H1 (cell line): ENCODE measurements around the gene DEGS2. TPM values are rescaled to one million over a fixed set of nuclear protein-coding genes. Genes with fewer than 3 reads are reported as not detected.

Experiments
- CTCF ChIA-PET: fragments of 300-600 bp; sonication (Branson Sonifier 250); formaldehyde crosslinking; loops from one replicate; lab custom pipeline; 2021; ENCODE audit not compliant: partially characterized antibody; lab: Charles Lee
- POLR2A ChIA-PET: fragments of 300-600 bp; sonication (Branson Sonifier 250); formaldehyde crosslinking; loops from one replicate; lab custom pipeline; 2021; ENCODE audit warnings: inconsistent platforms; ENCODE audit not compliant: partially characterized antibody; lab: Charles Lee
- DNase-seq, 2 experiments: peaks; one replicate each; pipeline versions ENCODE4 v3.0.0 to v3.0.0-alpha.2; 2010 to 2022; ENCODE audit warnings: low spot score in 2 of 2, low read depth in 1 of 2, mixed read lengths in 1 of 2
- FAIRE-seq: peaks from 2 replicates; lab custom pipeline; 2011; peaks lifted over from hg19 to GRCh38; lab: Jason Lieb, UNC
- H2AFZ ChIP-seq: 2 replicates; pipeline ENCODE4 v1.8.1; 2012; ENCODE audit warnings: low read length, inconsistent platforms
- H2AK5ac ChIP-seq: 2 replicates; pipeline ENCODE4 v1.6.1; 2013; ENCODE audit warnings: low read depth, low read length
- H2BK120ac ChIP-seq: replicated peaks from 2 replicates; pipeline ENCODE3; 2013; ENCODE audit warnings: low read depth, low read length, inconsistent platforms
- H2BK12ac ChIP-seq: 2 replicates; pipeline ENCODE4 v1.6.1; 2013; ENCODE audit warnings: low read depth, low read length
- H2BK15ac ChIP-seq: 2 replicates; pipeline ENCODE4 v1.6.1; 2013; ENCODE audit warnings: low read length
- H2BK20ac ChIP-seq: 2 replicates; pipeline ENCODE4 v1.6.1; 2013; ENCODE audit warnings: low read length
- H2BK5ac ChIP-seq: 2 replicates; pipeline ENCODE4 v1.6.1; 2013; ENCODE audit warnings: low read depth, low read length
- H3K14ac ChIP-seq: 2 replicates; pipeline ENCODE4 v1.6.1; 2013; ENCODE audit warnings: inconsistent platforms; ENCODE audit not compliant: insufficient read length
- H3K18ac ChIP-seq: 2 replicates; pipeline ENCODE4 v1.6.1; 2013; ENCODE audit warnings: low read length; ENCODE audit errors: extremely low read depth
- H3K23ac ChIP-seq: 2 replicates; pipeline ENCODE4 v1.6.1; 2013; ENCODE audit warnings: inconsistent platforms; ENCODE audit not compliant: insufficient read length
- H3K23me2 ChIP-seq: 2 replicates; pipeline ENCODE4 v1.6.1; 2013; ENCODE audit warnings: low read depth, low read length
- H3K27ac ChIP-seq: 2 replicates; pipeline ENCODE4 v1.6.1; 2011; ENCODE audit warnings: low read depth, low read length, inconsistent platforms
- H3K27me3 ChIP-seq, 4 experiments: replicated peaks in 1 of 4; 1 replicate in 1 of 4; 2 replicates in 3 of 4; pipeline versions ENCODE4 v1.6.1 to v1.8.1; 2011 to 2013; ENCODE audit warnings: low read length in 3 of 4, mild to moderate bottlenecking in 3 of 4, inconsistent platforms in 2 of 4, mixed read lengths in 2 of 4, moderate library complexity in 1 of 4; ENCODE audit not compliant: control insufficient read depth in 3 of 4, insufficient read depth in 3 of 4; ENCODE audit errors: extremely low read depth in 1 of 4
- H3K36me3 ChIP-seq, 4 experiments: 2 replicates each; pipeline versions ENCODE4 v1.6.1 to v1.8.1; 2011 to 2013; ENCODE audit warnings: mild to moderate bottlenecking in 4 of 4, low read length in 3 of 4, moderate library complexity in 2 of 4, control low read depth in 1 of 4, inconsistent platforms in 1 of 4; ENCODE audit not compliant: insufficient read depth in 4 of 4, control insufficient read depth in 2 of 4
- H3K4ac ChIP-seq: replicated peaks from 2 replicates; pipeline ENCODE3; 2013; ENCODE audit warnings: low read length, low read depth, mixed read lengths, inconsistent platforms; ENCODE audit not compliant: insufficient read length
- H3K4me1 ChIP-seq, 4 experiments: replicated peaks in 1 of 4; 1 replicate in 1 of 4; 2 replicates in 3 of 4; pipeline versions ENCODE4 v1.6.1 to v1.8.1; 2011 to 2013; ENCODE audit warnings: low read length in 3 of 4, inconsistent platforms in 2 of 4, mixed read lengths in 1 of 4; ENCODE audit not compliant: insufficient read depth in 4 of 4, control insufficient read depth in 3 of 4
- H3K4me2 ChIP-seq, 2 experiments: 2 replicates each; pipeline versions ENCODE4 v1.6.1 to v1.8.1; 2011 to 2013; ENCODE audit warnings: low read depth in 2 of 2, low read length in 2 of 2, control low read depth in 1 of 2, inconsistent platforms in 1 of 2, mild to moderate bottlenecking in 1 of 2; ENCODE audit not compliant: insufficient read depth in 1 of 2
- H3K4me3 ChIP-seq, 4 experiments: fragments of 200-600, 300-600 bp in 1 of 4; sonication (generic), shearing (Covaris generic), sonication (Bioruptor Twin) in 1 of 4; 2 replicates each; pipeline versions ENCODE4 v1.5.1 to v1.8.1; 2011 to 2016; ENCODE audit warnings: low read length in 4 of 4, low read depth in 3 of 4, control low read depth in 2 of 4, inconsistent platforms in 2 of 4, mild to moderate bottlenecking in 2 of 4, mixed read lengths in 1 of 4, moderate library complexity in 1 of 4; ENCODE audit not compliant: insufficient read depth in 2 of 4; ENCODE audit errors: extremely low read depth in 1 of 4
- H3K56ac ChIP-seq: replicated peaks from 2 replicates; pipeline ENCODE3; 2013; ENCODE audit warnings: low read depth, mild to moderate bottlenecking, mixed read lengths, low read length, inconsistent platforms; ENCODE audit not compliant: insufficient read length
- H3K79me1 ChIP-seq: 2 replicates; pipeline ENCODE4 v1.6.1; 2013; ENCODE audit warnings: low read depth, low read length, control low read depth
- H3K79me2 ChIP-seq, 2 experiments: 2 replicates each; pipeline versions ENCODE4 v1.6.1 to v1.8.1; 2012 to 2013; ENCODE audit warnings: low read length in 2 of 2, mild to moderate bottlenecking in 2 of 2, inconsistent platforms in 1 of 2; ENCODE audit not compliant: insufficient read depth in 2 of 2, control insufficient read depth in 1 of 2
- H3K9ac ChIP-seq, 4 experiments: replicated peaks in 1 of 4; 1 replicate in 1 of 4; 2 replicates in 3 of 4; pipeline versions ENCODE4 v1.6.1 to v1.8.1; 2011 to 2013; ENCODE audit warnings: low read depth in 3 of 4, low read length in 3 of 4, control low read depth in 2 of 4, mild to moderate bottlenecking in 2 of 4, moderate library complexity in 2 of 4, inconsistent platforms in 1 of 4; ENCODE audit errors: extremely low read depth in 1 of 4
- H3K9me3 ChIP-seq, 2 experiments: 2 replicates each; pipeline versions ENCODE4 v1.6.1 to v1.8.1; 2012 to 2013; ENCODE audit warnings: mild to moderate bottlenecking in 2 of 2, moderate library complexity in 2 of 2, control low read depth in 1 of 2, inconsistent platforms in 1 of 2, low read depth in 1 of 2, low read length in 1 of 2, mixed read lengths in 1 of 2; ENCODE audit not compliant: insufficient read depth in 2 of 2
- H4K20me1 ChIP-seq, 2 experiments: replicated peaks in 1 of 2; 2 replicates each; pipeline versions ENCODE3 to v1.8.1; 2011 to 2013; ENCODE audit warnings: inconsistent platforms in 2 of 2, low read length in 2 of 2, mild to moderate bottlenecking in 1 of 2; ENCODE audit not compliant: insufficient read depth in 2 of 2, control insufficient read depth in 1 of 2
- H4K5ac ChIP-seq: 2 replicates; pipeline ENCODE4 v1.6.1; 2013; ENCODE audit warnings: low read length, low read depth, mixed read lengths, inconsistent platforms; ENCODE audit not compliant: insufficient read length
- H4K8ac ChIP-seq: 2 replicates; pipeline ENCODE4 v1.8.0; 2013; ENCODE audit warnings: mild to moderate bottlenecking, moderate library complexity, low read length, inconsistent platforms; ENCODE audit not compliant: insufficient read depth; ENCODE audit errors: extremely low read depth
- H4K91ac ChIP-seq: replicated peaks from 2 replicates; pipeline ENCODE3; 2013; ENCODE audit warnings: low read length, mixed read lengths, inconsistent platforms; ENCODE audit not compliant: insufficient read length
- CTCF ChIP-seq, 3 experiments: IDR thresholded peaks; 1 replicate in 2 of 3; 2 replicates in 1 of 3; pipeline versions ENCODE4 v1.5.1 to v1.6.1; 2011; ENCODE audit warnings: low read length in 3 of 3, mild to moderate bottlenecking in 3 of 3, inconsistent platforms in 2 of 3, low read depth in 1 of 3, moderate library complexity in 1 of 3; ENCODE audit not compliant: insufficient read depth in 1 of 3; ENCODE audit errors: control extremely low read depth in 1 of 3
- EGR1 ChIP-seq: IDR thresholded peaks from 2 replicates; pipeline ENCODE4 v1.6.1; 2011; ENCODE audit warnings: low read depth, low read length, borderline replicate concordance
- WGBS, 2 experiments: shearing (Covaris generic) in 1 of 2; methylation state at CpG; one replicate each; pipeline versions ENCODE4 v1.1.6 to v1.1.7; 2013 to 2015; ENCODE audit warnings: low lambda C conversion rate in 2 of 2, mixed read lengths in 2 of 2, inconsistent platforms in 1 of 2, low coverage in 1 of 2, missing lambda C conversion rate in 1 of 2; ENCODE audit not compliant: insufficient replicate concordance in 2 of 2, insufficient coverage in 1 of 2, insufficient read length in 1 of 2; ENCODE audit errors: extremely low coverage in 1 of 2, missing lambda C conversion rate in 1 of 2; 5-methylcytosine and 5-hydroxymethylcytosine counted together
- polyA plus RNA-seq, 7 experiments: library from polyadenylated mRNA; depleted of rRNA in 3 of 7; stranded (reverse) in 5 of 7; unstranded in 2 of 7; fragments of >200 nt in 5 of 7; fragments of 200-250 nt in 2 of 7; gene quantifications; 1 replicate in 5 of 7; 2 replicates in 1 of 7; 4 replicates in 1 of 7; pipeline versions ENCODE4 v1.2.1 to v1.2.3, GENCODE V29; 2011 to 2013; ENCODE audit warnings: missing spikeins in 2 of 7, mixed read lengths in 2 of 7
- total RNA-seq: library from RNA; stranded (reverse); fragmentation: NEBNext Ultra II Directional; extraction: Animal tissue kit (Norgen Biotek cat#: 25700); gene quantifications from 2 replicates; pipeline ENCODE4 v1.2.1, GENCODE V29; 2021

DEGS2 gene
- total and polyA plus RNA-seq, 2 of the 8 experiments (the other 6 are each of a cell fraction or from before 2014, with no cell fraction given) = 0.61 to 0.82 TPM

- H3K23me2 ChIP-seq = no peaks in the 10 kb centered on the region
- H2BK15ac ChIP-seq = no peak overlapping the region
- H3K27me3 ChIP-seq = no peaks in the 10 kb centered on the region
- H4K20me1 ChIP-seq = peaks cover 2 to 8% of the 10 kb centered on the region in 2 experiments
- no peak overlapping the region for H2BK12ac ChIP-seq
- H3K4me3 ChIP-seq = no peak overlapping the region
- 96% methylated on average over 10 of the region's 10 CpGs; no CpG with 5 or more reads in 1 of the 2 experiments for WGBS, 2 experiments
- DNase-seq (no peak), FAIRE-seq (no peak)
- TF ChIP-seq EGR1 = no peak
- no peak for TF ChIP-seq CTCF (IDR thresholded peaks at IDR 0.05; ENCODE audit: control extremely low read depth in 1 of 3, insufficient read depth in 1 of 3, low read depth in 1 of 3, low read length in 3 of 3)
- no peak overlapping the region for H4K5ac ChIP-seq
- H3K79me1 ChIP-seq = no peaks in the 10 kb centered on the region; the same call in 1 of the 2 replicates
- H3K4me2 ChIP-seq = no peak overlapping the region
- H2AK5ac ChIP-seq = no peak overlapping the region
- no peak overlapping the region for H4K91ac ChIP-seq
- H3K27ac ChIP-seq = no peak overlapping the region
- H4K8ac ChIP-seq = no peak overlapping the region
- H3K79me2 ChIP-seq = no peaks in the 10 kb centered on the region
- peak overlapping the region; percentile 75; the same call in 1 of the 2 replicates for H2BK5ac ChIP-seq
- ChIA-PET POLR2A (no interaction called here), CTCF (interaction anchor here (0.6 to 10.6 kb wide), 35 partner anchors 8 to 439 kb away, joined by 3 to 240 read pairs (median 6); partner anchors contain the start of genes CYP46A1, DEGS2 and EVL)
- no peak overlapping the region for H3K18ac ChIP-seq
- no peak overlapping the region for H3K56ac ChIP-seq
- no peaks in the 10 kb centered on the region; a peak in 1 of 8 replicates for H3K36me3 ChIP-seq
- no peak overlapping the region for H3K23ac ChIP-seq
- H3K9me3 ChIP-seq = no peaks in the 10 kb centered on the region
- H2BK20ac ChIP-seq = no peak overlapping the region
- no peak overlapping the region for H2BK120ac ChIP-seq
- no peak overlapping the region for H3K9ac ChIP-seq
- H3K14ac ChIP-seq = no peak overlapping the region
- H2AFZ ChIP-seq = no peak overlapping the region
- H3K4ac ChIP-seq = no peak overlapping the region
- no peaks in the 10 kb centered on the region for H3K4me1 ChIP-seq
These were observed 50.4 kb downstream of the DEGS2 start for GRCh38 chr14:100108840-100109593.
